GM20000 (cell line): ENCODE results near the gene MAP6.

Experiments
- DNase-seq: peaks from one replicate; pipeline ENCODE4 v3.0.0; 2012; ENCODE audit warnings: low spot score
- CTCF ChIP-seq: IDR thresholded peaks from 2 replicates; pipeline ENCODE4 v1.5.1; 2012; ENCODE audit warnings: mild to moderate bottlenecking, control low read depth; ENCODE audit errors: extremely low read depth, missing control alignments

Gene MAP6

GRCh38 chr11:75574698-75575602 is 93.9 kb downstream of the MAP6 start:
- DNase-seq, result no peak
- no peak for TF ChIP-seq CTCF

DNA sequence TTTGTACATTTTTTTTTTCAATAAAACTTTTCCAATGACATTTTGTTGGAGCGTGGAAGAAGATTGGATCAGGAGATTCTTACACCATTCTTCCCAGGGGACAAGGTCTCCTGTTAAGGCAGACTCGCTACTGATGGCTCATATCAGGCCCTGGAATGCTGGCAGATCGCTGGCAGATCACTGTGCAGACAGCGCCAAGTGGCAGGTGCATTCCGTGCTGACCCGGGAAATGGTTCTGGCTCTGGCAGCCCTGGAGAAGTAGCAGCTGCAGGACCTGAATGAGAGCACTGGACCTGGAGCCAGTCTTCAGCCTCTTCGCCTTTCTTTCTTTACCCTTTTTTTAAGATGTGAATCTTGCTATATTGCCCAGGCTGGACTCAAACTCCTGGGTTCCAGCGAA is 96.1 kb downstream of the MAP6 start:
- TF ChIP-seq CTCF, result no peak
- no peak for DNase-seq

- TF ChIP-seq CTCF, result no peak
- no peak for DNase-seq
These were observed 97.2 kb downstream of the MAP6 start for GRCh38 chr11:75571625-75572024.

GRCh38 chr11:75570559-75571139 is 98.2 kb downstream of the MAP6 start:
- DNase-seq, result no peak
- TF ChIP-seq CTCF, result no peak

DNA sequence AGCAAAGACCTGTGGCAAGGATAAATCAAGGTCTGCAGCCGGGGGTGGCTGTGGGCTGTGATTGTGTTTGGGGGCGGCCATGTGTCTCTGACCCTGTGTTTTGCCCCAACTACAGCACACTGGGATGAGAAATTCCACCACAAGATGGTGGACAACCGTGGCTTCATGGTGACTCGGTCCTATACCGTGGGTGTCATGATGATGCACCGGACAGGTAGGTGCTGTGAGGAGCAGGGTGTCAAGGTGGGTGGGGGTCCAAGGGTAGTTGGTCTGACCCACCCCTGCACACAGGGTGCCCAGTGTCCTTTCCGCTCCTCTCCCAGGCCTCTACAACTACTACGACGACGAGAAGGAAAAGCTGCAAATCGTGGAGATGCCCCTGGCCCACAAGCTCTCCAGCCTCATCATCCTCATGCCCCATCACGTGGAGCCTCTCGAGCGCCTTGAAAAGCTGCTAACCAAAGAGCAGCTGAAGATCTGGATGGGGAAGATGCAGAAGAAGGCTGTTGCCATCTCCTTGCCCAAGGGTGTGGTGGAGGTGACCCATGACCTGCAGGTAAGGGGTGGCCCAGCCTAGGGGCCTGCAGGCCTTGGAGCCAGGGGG is 100.1 kb downstream of the MAP6 start:
- TF ChIP-seq CTCF, result no peak
- no peak for DNase-seq

DNA sequence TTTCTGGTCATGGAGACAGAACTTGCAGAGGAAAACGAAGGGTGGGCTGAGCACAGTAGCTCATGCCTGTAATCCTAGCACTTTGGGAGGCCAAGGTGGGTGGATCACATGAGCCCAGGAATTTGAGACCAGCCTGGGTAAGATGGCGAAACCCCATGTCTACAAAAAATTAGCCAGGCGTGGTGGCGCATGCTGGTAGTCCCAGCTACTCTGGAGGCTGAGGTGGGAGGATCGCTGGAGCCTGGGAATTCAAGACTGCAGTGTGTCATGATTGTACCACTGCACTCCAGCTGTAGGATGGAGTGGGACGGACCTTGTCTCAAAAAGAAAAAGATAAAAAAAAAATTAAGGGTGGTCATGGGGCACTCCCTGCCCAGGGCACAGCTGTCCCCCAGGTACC is 100.9 kb downstream of the MAP6 start:
- TF ChIP-seq CTCF, result no peak
- DNase-seq, result no peak

DNA sequence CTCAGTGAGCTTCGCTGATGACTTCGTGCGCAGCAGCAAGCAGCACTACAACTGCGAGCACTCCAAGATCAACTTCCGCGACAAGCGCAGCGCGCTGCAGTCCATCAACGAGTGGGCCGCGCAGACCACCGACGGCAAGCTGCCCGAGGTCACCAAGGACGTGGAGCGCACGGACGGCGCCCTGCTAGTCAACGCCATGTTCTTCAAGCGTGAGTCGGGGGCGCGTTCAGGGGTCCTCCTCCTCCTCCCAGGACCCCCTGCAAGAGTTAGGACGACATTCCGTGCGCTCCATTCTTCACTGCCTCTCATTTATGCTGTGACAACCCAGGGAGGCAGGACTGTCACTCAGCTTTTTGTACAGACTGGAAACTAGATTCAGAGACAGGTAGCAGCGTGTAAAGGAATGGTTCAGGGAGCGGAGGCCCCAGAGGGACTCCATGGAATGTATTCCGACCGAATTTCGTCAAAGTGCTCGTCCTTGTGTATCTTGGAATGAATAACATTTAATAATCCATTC is 102.0 kb downstream of the MAP6 start:
- TF ChIP-seq CTCF, result no peak
- DNase-seq, result no peak
